Coronary artery (tissue), 2 donors: ENCODE results near the gene SIGMAR1.

Experiments
- DNase-seq: peaks from one replicate; pipeline ENCODE4 v3.0.0-alpha.2; 2017; ENCODE audit warnings: low spot score
- H3K27ac ChIP-seq, 2 donors: fragments of 200-600 bp; sonication (generic); one replicate each; pipeline ENCODE4 v1.5.1; 2016 to 2019
- H3K4me3 ChIP-seq: fragments of 200-600 bp; sonication (generic); 2 replicates; pipeline ENCODE4 v1.5.1; 2016; ENCODE audit warnings: mild to moderate bottlenecking, moderate library complexity
- CTCF ChIP-seq: fragments of 200-600 bp; sonication (generic); IDR thresholded peaks from one replicate; pipeline ENCODE4 v1.5.1; 2019; ENCODE audit warnings: antibody characterized with exemption

SIGMAR1 gene

DNA sequence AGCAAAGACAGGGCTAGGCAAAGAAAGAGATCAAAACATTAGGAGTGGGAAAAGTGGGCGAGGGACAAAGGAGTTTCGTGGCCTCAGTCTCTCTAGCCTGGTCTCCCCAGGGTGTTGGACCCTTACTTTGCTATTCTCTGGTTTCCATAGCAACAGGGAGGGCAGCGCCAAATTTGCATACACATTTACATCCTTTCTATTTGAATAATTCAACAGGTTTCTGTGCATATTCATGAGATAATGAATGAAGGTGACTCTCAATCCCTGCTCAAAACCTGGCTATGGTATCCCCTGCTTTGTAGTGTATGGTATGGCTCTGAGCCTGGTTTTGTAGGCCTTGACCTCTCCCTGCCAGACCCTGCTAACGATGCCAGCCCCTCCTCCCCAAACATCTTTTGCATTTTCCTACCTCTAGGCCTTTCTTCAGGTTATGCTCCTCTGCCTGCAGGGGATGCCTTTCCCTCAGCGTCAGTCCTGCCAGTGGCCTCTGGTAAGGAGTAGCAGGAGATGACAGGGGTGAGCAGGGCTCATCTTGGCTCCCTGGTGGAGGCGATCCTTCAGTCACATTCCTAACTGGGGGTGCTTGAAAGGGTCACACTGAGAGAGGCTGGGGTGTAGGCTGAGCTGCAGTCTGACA, 35.5 kb downstream of the SIGMAR1 start:
- no peak for TF ChIP-seq CTCF

DNA sequence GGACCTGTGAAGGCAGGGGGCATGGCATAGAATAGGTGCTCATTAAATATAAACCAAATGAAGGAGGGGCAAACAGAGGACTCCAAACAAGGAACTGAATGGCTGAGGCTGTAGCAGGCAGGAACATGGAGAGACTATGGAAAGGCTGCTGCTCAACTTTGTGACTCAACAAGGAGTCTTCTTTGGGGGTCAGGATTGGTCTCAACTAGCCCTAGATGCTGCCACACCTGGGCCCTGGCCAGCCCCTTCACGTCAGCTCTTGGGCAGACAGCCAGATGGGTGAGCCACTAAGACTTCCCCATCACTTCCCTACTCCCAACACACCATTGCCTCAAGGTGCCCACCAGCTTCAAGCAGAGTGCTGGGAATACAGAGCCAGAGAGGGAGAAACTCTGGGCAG, 36.7 kb downstream of the SIGMAR1 start:
- Histone ChIP-seq H3K27ac (no peak overlapping the region), H3K4me3 (no peak overlapping the region)
- TF ChIP-seq CTCF: no peak
- DNase-seq: no peak

More for the DNA sequence above, 35.5 kb downstream of the SIGMAR1 start:
- no peak overlapping the region for H3K4me3 ChIP-seq
- H3K27ac ChIP-seq: no peak overlapping the region
- no peak for DNase-seq

GRCh38 chr9:34599546-34599945, 38.0 kb downstream of the SIGMAR1 start:
- DNase-seq: no peak
- H3K27ac ChIP-seq: no peak overlapping the region
- H3K4me3 ChIP-seq: no peak overlapping the region
- no peak for TF ChIP-seq CTCF

- H3K4me3 ChIP-seq: no peak overlapping the region
- no peak for TF ChIP-seq CTCF
- DNase-seq: no peak
- peak overlapping the region in 1 of 2 donors; percentile 68 for H3K27ac ChIP-seq
These were observed 43.4 kb downstream of the SIGMAR1 start for GRCh38 chr9:34594177-34594576.

- no peak for TF ChIP-seq CTCF
- Histone ChIP-seq H3K27ac (peak overlapping the region; percentile 17 to 68), H3K4me3 (peak overlapping the region; percentile 32)
- DNase-seq: no peak
These were observed 44.5 kb downstream of the SIGMAR1 start for GRCh38 chr9:34592895-34593601.

GRCh38 chr9:34591917-34592866, 45.4 kb downstream of the SIGMAR1 start:
- peak overlapping the region; percentile 82 for H3K4me3 ChIP-seq
- no peak for TF ChIP-seq CTCF
- DNase-seq: no peak
- H3K27ac ChIP-seq: peak overlapping the region in 1 of 2 donors; percentile 68
